Measurements from ENCODE around the gene EVI5L.

EVI5L gene

GRCh38 chr19:7847664-7848063 is 17.6 kb downstream of the EVI5L start:
- DNase-seq (ENCODE audit: low spot score) (peak; percentile 28), ATAC-seq (ENCODE audit: low read depth) (no peak)
- H3K9me3 ChIP-seq (ENCODE audit: severe bottlenecking), result no peaks in the 10 kb centered on the region
- H3K27ac ChIP-seq (ENCODE audit: poor library complexity, severe bottlenecking), result no peak overlapping the region
- no peak for TF ChIP-seq CTCF (IDR thresholded peaks at IDR 0.05; ENCODE audit: poor library complexity, severe bottlenecking)
- peaks cover 9% of the 10 kb centered on the region for H3K4me1 ChIP-seq (ENCODE audit: insufficient read depth, poor library complexity, severe bottlenecking)
- H3K36me3 ChIP-seq (ENCODE audit: low read depth), result no peaks in the 10 kb centered on the region
- H3K27me3 ChIP-seq (ENCODE audit: insufficient read depth, poor library complexity, severe bottlenecking), result no peaks in the 10 kb centered on the region
- no peak overlapping the region for H3K4me3 ChIP-seq (ENCODE audit: severe bottlenecking)

DNA sequence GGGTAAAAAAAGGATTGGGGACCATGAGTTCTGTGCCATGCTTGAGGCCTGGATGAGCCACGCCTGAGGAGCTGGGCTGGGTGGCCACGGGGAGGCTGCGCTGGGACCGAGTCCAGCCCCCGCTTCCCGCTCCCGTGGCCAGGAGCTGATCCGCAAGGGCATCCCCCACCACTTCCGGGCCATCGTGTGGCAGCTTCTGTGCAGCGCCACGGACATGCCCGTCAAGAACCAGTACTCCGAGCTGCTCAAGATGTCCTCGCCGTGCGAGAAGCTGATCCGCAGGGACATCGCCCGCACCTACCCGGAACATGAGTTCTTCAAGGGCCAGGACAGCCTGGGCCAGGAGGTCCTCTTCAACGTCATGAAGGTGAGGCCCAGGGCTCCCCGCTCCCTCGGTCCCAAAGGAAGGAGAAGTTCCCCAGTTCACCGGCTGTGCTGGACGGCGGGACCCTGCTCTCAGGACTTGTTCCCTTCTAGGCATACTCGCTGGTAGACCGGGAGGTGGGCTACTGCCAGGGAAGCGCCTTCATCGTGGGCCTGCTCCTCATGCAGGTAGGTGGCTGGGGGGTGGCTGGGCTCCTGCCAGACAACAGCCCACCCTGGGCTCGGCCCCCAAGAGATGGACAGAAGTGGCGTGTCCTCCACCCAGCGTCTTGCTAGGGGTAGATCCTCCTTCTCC is 18.9 kb downstream of the EVI5L start:
- no peak overlapping the region for H3K27ac ChIP-seq (ENCODE audit: poor library complexity, severe bottlenecking)
- no peaks in the 10 kb centered on the region for H3K27me3 ChIP-seq (ENCODE audit: insufficient read depth, poor library complexity, severe bottlenecking)
- no peak for ATAC-seq (ENCODE audit: low read depth)
- H3K9me3 ChIP-seq (ENCODE audit: severe bottlenecking), result no peaks in the 10 kb centered on the region
- H3K36me3 ChIP-seq (ENCODE audit: low read depth), result no peaks in the 10 kb centered on the region
- H3K4me3 ChIP-seq (ENCODE audit: severe bottlenecking), result no peak overlapping the region
- TF ChIP-seq CTCF (IDR thresholded peaks at IDR 0.05; ENCODE audit: poor library complexity, severe bottlenecking), result no peak
- peak; percentile 59 for DNase-seq (ENCODE audit: low spot score)
- H3K4me1 ChIP-seq (ENCODE audit: insufficient read depth, poor library complexity, severe bottlenecking), result peaks cover 9% of the 10 kb centered on the region

DNA sequence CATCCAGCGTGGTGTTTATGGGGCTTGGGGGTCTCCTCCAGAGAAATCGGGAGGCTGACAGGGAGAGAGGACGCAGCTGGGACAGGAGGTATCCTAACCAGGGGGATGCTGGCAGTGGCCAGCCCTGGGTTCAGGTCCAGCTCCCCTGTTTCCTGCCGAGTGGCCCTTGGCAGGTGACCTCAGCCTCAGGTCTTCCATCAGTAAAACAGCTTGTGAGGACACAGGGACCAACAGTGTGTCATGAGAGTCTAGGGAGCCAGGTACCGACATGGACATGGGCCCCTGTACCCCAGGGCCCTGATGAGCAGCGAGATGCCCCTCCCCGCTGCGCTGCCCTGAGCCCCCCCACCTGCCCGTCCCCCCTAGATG is 19.6 kb downstream of the EVI5L start:
- peak overlapping the region; percentile 52 for H3K27ac ChIP-seq (ENCODE audit: poor library complexity, severe bottlenecking)
- no peaks in the 10 kb centered on the region for H3K36me3 ChIP-seq (ENCODE audit: low read depth)
- DNase-seq (ENCODE audit: low spot score), result no peak
- no peak for TF ChIP-seq CTCF (IDR thresholded peaks at IDR 0.05; ENCODE audit: poor library complexity, severe bottlenecking)
- H3K4me3 ChIP-seq (ENCODE audit: severe bottlenecking), result no peak overlapping the region
- no peaks in the 10 kb centered on the region for H3K9me3 ChIP-seq (ENCODE audit: severe bottlenecking)
- no peaks in the 10 kb centered on the region for H3K27me3 ChIP-seq (ENCODE audit: insufficient read depth, poor library complexity, severe bottlenecking)
- H3K4me1 ChIP-seq (ENCODE audit: insufficient read depth, poor library complexity, severe bottlenecking), result peaks cover 9% of the 10 kb centered on the region
- no peak for ATAC-seq (ENCODE audit: low read depth)

DNA sequence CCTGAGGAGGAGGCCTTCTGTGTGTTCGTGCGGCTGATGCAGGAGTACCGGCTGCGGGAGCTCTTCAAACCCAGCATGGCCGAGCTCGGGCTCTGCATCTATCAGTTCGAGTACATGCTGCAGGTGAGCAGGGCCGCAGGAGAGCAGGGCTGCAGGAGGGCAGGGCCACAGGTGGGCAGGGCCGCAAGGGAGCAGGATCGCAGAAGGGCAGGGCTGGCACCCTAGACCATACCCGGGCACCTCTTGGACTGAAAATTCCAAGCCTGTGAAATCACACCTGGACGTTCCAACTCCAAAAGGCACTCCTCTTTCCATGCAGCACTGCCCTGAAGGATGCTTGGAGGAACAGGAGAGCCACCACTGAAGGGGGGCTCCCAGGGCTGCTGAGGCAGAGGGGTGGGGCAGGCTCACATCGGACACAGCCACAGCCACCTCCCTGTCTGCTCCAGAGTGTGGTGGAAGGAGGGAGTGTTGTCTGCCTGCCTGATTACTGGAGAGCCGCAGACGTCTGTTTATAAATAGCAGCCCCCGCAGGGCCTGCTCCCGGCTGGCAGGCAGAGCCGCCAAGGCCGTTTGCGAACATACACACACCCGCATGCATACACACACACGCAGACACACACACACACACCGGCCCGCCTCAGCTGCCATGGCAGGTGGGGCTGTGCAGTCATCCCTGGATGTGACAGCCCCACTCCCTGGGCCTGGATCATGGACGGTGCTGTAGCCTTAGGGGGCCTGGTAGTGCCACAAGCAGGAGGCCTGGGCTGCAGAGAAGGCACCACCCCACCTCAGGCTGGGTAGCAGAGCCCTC is 20.2 kb downstream of the EVI5L start:
- ATAC-seq (ENCODE audit: low read depth), result peak; percentile 92
- no peaks in the 10 kb centered on the region for H3K27me3 ChIP-seq (ENCODE audit: insufficient read depth, poor library complexity, severe bottlenecking)
- TF ChIP-seq CTCF (IDR thresholded peaks at IDR 0.05; ENCODE audit: poor library complexity, severe bottlenecking), result no peak

More for the DNA sequence above, 20.2 kb downstream of the EVI5L start:
- H3K27ac ChIP-seq (ENCODE audit: poor library complexity, severe bottlenecking), result peak overlapping the region; percentile 52
- no peak overlapping the region for H3K4me3 ChIP-seq (ENCODE audit: severe bottlenecking)
- no peaks in the 10 kb centered on the region for H3K36me3 ChIP-seq (ENCODE audit: low read depth)
- no peaks in the 10 kb centered on the region for H3K9me3 ChIP-seq (ENCODE audit: severe bottlenecking)
- peaks cover 9% of the 10 kb centered on the region for H3K4me1 ChIP-seq (ENCODE audit: insufficient read depth, poor library complexity, severe bottlenecking)
- DNase-seq (ENCODE audit: low spot score), result peak; percentile 77
